Mononuclear cell (primary cell): ENCODE data around the gene OR52L1. TPM values are rescaled to one million over a fixed set of nuclear protein-coding genes. Genes with fewer than 3 reads are reported as not detected.
"Not testable (repeated sequence)": the region's sequence is repeated elsewhere in the genome, so short reads cannot be mapped to it uniquely, and the experiment has no call there.

ENCODE experiments used
- H3K27me3 ChIP-seq: 2 replicates; pipeline ENCODE4 v1.6.0; 2011; ENCODE audit warnings: low read length, control low read depth; ENCODE audit not compliant: insufficient read depth
- H3K4me1 ChIP-seq: 2 replicates; pipeline ENCODE4 v1.5.1; 2011; ENCODE audit warnings: mild to moderate bottlenecking, low read length, control low read depth; ENCODE audit not compliant: insufficient read depth
- H3K4me3 ChIP-seq: 2 replicates; pipeline ENCODE4 v1.5.1; 2011; ENCODE audit warnings: mild to moderate bottlenecking, low read length, moderate library complexity
- H3K9me3 ChIP-seq: 2 replicates; pipeline ENCODE4 v1.5.1; 2011; ENCODE audit warnings: low read depth, mild to moderate bottlenecking, control low read depth, low read length
- total RNA-seq: library from RNA; depleted of rRNA; stranded (reverse); fragments of >200 nt; gene quantifications from one replicate; pipeline ENCODE4 v1.2.3, GENCODE V29; 2012

OR52L1 gene
- total RNA-seq, 1 donor: not detected

DNA sequence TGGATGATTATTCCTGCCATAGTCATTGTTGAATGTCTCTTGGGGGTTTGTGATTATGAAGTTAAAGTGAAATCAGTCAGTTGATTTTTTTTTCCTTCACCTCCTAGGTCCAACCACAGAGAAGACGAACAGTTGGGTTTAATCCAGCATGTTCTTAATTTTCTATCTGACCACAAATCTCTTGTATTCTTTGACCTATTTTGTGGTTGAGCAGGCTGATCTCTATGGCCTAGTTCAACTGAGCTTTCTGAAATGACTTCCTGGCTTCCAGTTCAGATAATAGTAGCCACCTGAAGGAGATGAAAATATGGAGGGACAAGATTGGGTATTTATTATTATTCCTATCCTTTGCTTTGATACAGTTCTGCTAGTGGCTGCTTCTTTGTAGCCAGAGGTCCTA lies 13.3 kb downstream of the OR52L1 start:
- H3K4me3 ChIP-seq: no peak overlapping the region
- no peaks in the 10 kb centered on the region for H3K9me3 ChIP-seq
- no peaks in the 10 kb centered on the region for H3K27me3 ChIP-seq
- no peaks in the 10 kb centered on the region for H3K4me1 ChIP-seq

DNA sequence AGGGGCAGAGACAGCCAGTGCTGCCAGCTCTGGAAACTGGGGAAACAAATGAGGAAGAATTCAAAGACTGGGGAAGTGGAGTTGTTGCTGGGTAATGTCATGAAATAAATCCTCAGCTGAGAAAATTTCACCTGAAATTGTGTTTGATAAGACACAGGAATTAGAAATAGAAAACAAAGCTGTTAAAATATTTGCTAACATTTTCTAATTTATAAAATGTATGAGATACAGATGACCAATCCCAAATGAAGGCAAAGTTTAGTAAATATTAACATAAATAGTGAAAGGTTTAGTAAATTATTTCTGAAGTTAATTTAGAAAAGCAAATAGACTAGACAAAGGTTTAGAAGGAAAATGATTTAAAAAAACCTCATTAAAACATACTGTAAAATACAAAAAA lies 18.4 kb downstream of the OR52L1 start, which contains the start of gene OR56A5:
Gene OR56A5, minus strand, starts transcription at position 101 of the 400 bp plus-strand sequence. Its CDS starts 0 bp downstream, at position 101.
- H3K4me3 ChIP-seq: no peak within 1 kb of the TSS
- H3K27me3 ChIP-seq: no peaks in the 10 kb centered on the region
- no peaks in the 10 kb centered on the region for H3K4me1 ChIP-seq
- peaks cover 7% of the 10 kb centered on the region for H3K9me3 ChIP-seq

DNA sequence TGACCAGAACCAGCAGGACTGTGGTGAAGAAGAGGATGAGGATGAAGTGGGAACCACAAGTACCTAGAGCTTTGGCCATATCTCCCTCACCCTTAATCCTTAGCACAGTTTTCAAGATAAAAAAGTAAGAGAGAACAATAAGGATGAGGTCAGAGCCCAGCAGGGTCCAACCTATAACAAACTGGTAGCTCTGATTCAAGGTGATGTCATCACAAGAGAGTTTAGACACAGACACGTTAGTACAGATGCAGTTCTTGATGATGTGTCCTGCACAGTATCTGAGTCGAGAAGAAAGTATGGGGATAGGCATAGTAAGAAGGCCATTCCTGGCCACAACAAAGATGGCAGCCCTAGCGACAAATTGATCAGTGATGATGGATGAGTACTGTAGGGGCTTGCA lies 19.1 kb downstream of the OR52L1 start:
- Histone ChIP-seq H3K9me3 (peaks cover 13% of the 10 kb centered on the region), H3K4me1 (no peaks in the 10 kb centered on the region), H3K27me3 (no peaks in the 10 kb centered on the region), H3K4me3 (no peak overlapping the region)

DNA sequence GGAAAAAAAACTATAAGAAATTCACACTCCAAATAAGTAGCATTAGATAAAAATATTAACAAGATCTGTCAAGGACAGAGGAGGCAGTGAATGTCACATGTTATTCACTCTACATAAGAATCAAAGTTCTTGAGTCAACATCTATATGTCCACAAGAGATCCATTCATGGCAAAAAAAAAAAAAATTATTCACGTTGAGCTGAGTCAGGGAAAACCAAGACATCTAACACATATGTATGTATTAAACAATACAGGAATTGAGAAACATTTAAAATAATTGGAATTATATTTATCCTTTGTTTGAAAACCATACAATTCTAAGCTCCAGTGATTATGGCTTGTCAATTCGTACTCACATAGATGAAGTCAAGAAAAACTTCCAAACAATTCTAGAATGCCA lies 19.8 kb downstream of the OR52L1 start:
- Histone ChIP-seq H3K4me3 (no peak overlapping the region), H3K9me3 (peaks cover 13% of the 10 kb centered on the region), H3K27me3 (no peaks in the 10 kb centered on the region), H3K4me1 (no peaks in the 10 kb centered on the region)

DNA sequence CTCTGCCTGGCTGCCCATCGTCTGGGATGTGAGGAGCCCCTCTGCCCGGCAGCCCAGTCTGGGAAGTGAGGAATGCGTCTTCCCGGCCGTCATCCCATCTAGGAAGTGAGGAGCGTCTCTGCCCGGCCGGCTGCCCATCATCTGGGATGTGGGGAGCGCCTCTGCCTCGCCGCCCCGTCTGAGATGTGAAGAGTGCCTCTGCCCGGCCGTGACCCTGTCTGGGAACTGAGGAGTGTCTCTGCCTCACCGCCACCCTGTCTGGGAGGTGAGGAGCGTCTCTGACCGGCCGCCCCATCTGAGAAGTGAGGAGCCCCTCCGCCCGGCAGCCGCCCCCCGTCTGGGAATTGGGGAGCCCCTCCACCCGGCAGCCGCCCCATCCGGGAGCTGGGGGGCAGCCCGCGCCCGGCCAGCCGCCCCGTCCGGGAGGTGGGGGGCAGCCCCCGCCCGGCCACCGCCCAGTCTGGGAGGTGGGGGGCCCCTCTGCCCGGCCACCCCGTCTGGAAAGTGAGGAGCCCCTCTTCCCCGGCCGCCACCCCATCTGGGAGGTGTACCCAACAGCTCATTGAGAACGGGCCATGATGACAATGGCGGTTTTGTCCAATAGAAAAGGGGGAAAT lies 26.0 kb downstream of the OR52L1 start:
- peaks cover 13% of the 10 kb centered on the region for H3K9me3 ChIP-seq
- H3K4me3 ChIP-seq, H3K4me1 ChIP-seq, H3K27me3 ChIP-seq: not testable (repeated sequence)

DNA sequence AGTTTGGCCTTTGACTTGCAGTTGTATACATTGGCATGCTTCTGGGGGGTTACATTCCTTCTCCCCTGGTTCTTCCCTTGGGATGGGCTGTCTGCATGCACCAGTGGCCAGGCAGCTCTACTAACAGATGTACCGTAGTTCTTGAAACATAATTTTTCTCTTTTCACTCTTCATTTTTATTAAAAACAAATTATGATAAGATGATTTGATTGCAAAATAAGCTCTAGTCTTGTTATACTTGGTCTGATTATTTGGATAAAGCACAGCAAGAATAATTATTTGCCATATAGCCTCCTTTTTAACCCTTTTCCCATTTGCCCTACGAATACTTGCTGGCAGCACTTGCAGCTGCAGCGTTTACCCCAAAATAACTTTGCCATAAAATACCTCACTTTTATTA lies 31.2 kb downstream of the OR52L1 start:
- no peaks in the 10 kb centered on the region for H3K9me3 ChIP-seq
- no peaks in the 10 kb centered on the region for H3K27me3 ChIP-seq
- H3K4me3 ChIP-seq: no peak overlapping the region
- no peaks in the 10 kb centered on the region for H3K4me1 ChIP-seq

DNA sequence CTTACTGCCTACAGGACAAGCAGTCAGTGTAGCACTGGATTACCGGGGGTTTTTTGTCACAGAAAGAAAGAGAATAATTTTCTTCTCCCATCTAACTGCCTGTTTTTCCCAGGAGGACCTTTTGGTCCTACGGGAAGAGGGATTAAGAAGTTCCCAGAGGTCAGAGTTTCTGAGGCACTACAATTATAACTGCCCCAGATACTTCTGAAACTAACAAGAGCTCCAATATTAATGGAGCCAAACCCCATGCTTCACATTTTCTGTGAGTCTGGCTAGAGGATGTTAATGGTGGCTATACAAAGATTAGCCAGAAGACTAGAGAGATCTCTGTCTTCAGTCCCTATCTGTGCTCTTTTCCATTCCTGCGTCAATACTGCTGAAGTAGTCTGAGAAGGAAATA lies 44.8 kb downstream of the OR52L1 start, which contains the start of gene OR56A3:
Gene OR56A3, plus strand, starts transcription at position 301 of the 400 bp plus-strand sequence. CDS start 5,096 bp downstream, outside the sequence.
- Histone ChIP-seq H3K27me3 (peaks cover 4% of the 10 kb centered on the region), H3K4me3 (no peak within 1 kb of the TSS), H3K9me3 (no peaks in the 10 kb centered on the region), H3K4me1 (no peaks in the 10 kb centered on the region)

DNA sequence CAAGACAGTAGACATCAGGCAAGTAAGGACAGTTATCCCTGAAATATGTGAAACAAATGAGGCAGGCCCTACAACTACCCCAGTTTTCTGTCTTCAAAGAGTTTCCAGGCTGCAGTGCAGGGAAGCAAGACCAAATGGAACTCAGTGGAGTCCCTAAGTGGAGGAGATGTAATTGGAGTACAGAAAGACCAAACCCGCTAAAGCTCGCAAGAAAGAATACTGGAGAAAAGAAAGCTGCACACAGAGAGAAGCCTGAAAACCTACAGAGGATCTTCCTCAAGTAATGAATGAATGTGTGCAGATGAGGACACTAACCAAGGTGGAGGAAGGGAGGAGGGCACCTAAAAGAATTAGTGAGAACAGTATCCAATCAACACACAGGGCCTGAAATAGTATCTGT lies 46.0 kb downstream of the OR52L1 start:
- Histone ChIP-seq H3K27me3 (peaks cover 4% of the 10 kb centered on the region), H3K4me3 (no peak overlapping the region), H3K4me1 (no peaks in the 10 kb centered on the region), H3K9me3 (no peaks in the 10 kb centered on the region)

DNA sequence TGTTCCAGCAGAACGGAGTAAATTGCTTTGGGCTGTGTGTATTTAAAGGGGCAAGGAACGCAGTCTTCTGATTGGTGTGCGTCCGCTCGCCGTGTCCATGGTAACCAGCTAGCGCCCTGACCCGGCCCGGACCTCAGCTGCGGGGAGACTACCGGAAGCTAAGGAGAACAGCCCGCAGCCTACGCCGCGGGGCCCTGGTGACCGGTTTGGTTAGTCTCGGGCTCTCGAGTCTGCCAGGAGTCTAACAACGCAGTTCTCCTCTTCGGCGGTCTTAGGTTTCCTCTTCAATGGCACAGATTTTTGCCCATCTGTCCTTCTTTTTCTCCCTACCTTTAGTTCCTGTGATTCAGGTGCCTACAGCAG lies 48.2 kb downstream of the OR52L1 start:
- H3K9me3 ChIP-seq: no peaks in the 10 kb centered on the region
- no peak overlapping the region for H3K4me3 ChIP-seq
- peaks cover 4% of the 10 kb centered on the region for H3K27me3 ChIP-seq

DNA sequence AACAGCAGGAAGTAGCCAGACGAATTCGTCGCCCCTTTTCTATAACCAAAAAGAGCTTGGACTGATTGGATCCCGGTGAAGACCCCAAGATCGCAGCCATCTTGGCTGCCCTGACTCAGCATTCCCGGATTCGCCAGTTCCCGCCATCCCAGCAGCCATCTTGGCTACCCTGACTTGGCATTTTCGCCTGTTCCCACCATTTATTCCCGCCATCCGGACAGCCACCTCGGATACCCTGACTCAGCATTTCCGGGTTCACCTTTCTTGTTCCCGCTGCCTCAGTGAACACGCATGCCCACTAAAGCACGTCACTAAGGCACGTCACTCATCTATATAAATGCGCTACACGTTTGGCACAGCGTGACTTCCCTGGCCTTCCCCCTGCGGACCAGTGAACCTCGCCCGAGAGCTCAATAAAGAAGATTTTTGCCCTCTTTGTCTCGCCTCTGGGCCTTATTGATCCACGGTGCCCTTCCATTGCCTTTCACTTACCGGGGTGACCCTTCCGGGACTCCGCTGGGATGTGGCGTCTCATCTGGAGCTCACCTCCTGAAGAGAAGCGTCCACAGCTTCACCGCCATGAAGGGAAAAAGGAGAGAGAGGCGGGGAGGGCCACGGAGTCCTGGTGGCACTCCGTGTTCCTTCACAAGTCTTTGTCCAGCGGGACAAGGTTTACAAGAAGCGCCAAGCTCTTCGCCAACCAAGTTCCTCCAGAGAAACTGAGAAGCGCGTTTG lies 48.8 kb downstream of the OR52L1 start:
- no peak overlapping the region for H3K4me3 ChIP-seq
- H3K27me3 ChIP-seq: peaks cover 4% of the 10 kb centered on the region
- H3K4me1 ChIP-seq: no peaks in the 10 kb centered on the region
- no peaks in the 10 kb centered on the region for H3K9me3 ChIP-seq

More for the DNA sequence above, 48.2 kb downstream of the OR52L1 start:
- no peaks in the 10 kb centered on the region for H3K4me1 ChIP-seq

Other genes with a start within 250 kb of the OR52L1 start
- 1.0 TPM for gene OR52N4, start 232.7 kb downstream of the OR52L1 start, total RNA-seq
- gene OR52N5, start 203.6 kb downstream of the OR52L1 start, total RNA-seq: not detected
- not detected for gene OR52N1, start 195.7 kb downstream of the OR52L1 start, total RNA-seq
- gene OR52N2, start 178.1 kb downstream of the OR52L1 start, total RNA-seq: not detected
- not detected for gene OR52E6, start 145.1 kb downstream of the OR52L1 start, total RNA-seq
- not detected for gene OR52E8, start 129.3 kb downstream of the OR52L1 start, total RNA-seq
- not detected for gene OR52E4, start 106.4 kb downstream of the OR52L1 start, total RNA-seq
- not detected for gene OR52E5, start 93.8 kb downstream of the OR52L1 start, total RNA-seq
- under 0.01 TPM for gene OR56A3, start 44.7 kb downstream of the OR52L1 start, total RNA-seq
- gene OR56A5, start 18.5 kb downstream of the OR52L1 start, total RNA-seq: not detected
- gene OR56A4, start 20.0 kb upstream of the OR52L1 start, total RNA-seq: not detected
- gene OR56A1, start 43.8 kb upstream of the OR52L1 start, total RNA-seq: under 0.01 TPM
- not detected for gene OR56B4, start 120.7 kb upstream of the OR52L1 start, total RNA-seq
- not detected for gene OR52B2, start 183.3 kb upstream of the OR52L1 start, total RNA-seq
- gene OR52W1, start 212.2 kb upstream of the OR52L1 start, total RNA-seq: not detected
- gene C11orf42, start 218.6 kb upstream of the OR52L1 start, total RNA-seq: not detected
- gene FHIP1B, start 247.7 kb upstream of the OR52L1 start, total RNA-seq: 27.6 TPM